ENCODE data around the gene PRAF2. TPM values are rescaled to one million over a fixed set of nuclear protein-coding genes. Genes with fewer than 3 reads are reported as not detected.
A peak's percentile ranks its signal among the peaks of the same experiment; 100 is the strongest.

PRAF2 gene
- total and polyA plus RNA-seq, 9 donors = 4.2 to 29.8 (median 22.3) TPM

DNA sequence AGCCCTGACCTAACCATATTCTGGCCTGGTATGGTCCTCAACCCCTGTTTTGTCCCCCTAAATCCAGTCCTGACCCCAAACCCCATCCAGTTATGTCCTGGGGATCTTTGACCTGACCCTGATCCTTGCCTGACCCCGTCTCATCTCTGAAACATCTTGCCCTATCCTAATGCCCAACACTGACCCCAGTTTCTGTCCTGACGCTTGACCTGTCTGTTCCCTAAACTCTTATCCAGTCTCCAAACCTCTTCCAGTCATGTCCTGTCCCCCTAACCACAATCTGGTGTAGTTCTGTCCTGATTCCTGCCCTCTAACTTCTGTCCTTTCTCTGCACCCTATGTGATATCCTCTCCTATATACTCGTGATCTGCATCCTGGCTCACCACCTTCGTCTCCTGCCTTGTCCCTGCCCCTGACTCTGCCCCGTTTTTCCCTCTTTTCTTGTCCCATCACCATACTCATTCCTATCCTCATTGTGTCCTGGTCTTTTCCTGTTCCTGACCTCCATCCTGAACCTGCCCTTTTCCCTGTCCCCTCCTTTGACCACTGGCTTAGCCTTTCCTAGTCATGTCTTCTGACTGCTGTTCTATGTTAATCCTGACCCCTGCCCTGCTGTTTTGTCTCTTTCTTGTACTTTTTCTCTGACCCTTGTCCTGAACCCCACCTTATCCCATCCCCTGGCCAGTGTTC, 19.6 kb downstream of the PRAF2 start:
- whole genome bisulfite sequencing (ENCODE audit: insufficient coverage) = 76% methylated on average over 5 of the region's 5 CpGs
- Histone ChIP-seq H3K27me3 (ENCODE audit: control insufficient read depth, insufficient read depth, low read length) (no peaks in the 10 kb centered on the region), H3K9me3 (replicated peaks; ENCODE audit: control insufficient read depth, low read depth, low read length) (no peaks in the 10 kb centered on the region), H3K4me3 (ENCODE audit: low read length) (peak overlapping the region; percentile 56), H3K36me3 (ENCODE audit: control insufficient read depth, insufficient read depth, low read length) (no peaks in the 10 kb centered on the region), H3K4me1 (ENCODE audit: control insufficient read depth, insufficient read depth, low read length) (peaks cover 3% of the 10 kb centered on the region), H3K27ac (ENCODE audit: low read length) (peak overlapping the region; percentile 44)
- DNase-seq = no peak

DNA sequence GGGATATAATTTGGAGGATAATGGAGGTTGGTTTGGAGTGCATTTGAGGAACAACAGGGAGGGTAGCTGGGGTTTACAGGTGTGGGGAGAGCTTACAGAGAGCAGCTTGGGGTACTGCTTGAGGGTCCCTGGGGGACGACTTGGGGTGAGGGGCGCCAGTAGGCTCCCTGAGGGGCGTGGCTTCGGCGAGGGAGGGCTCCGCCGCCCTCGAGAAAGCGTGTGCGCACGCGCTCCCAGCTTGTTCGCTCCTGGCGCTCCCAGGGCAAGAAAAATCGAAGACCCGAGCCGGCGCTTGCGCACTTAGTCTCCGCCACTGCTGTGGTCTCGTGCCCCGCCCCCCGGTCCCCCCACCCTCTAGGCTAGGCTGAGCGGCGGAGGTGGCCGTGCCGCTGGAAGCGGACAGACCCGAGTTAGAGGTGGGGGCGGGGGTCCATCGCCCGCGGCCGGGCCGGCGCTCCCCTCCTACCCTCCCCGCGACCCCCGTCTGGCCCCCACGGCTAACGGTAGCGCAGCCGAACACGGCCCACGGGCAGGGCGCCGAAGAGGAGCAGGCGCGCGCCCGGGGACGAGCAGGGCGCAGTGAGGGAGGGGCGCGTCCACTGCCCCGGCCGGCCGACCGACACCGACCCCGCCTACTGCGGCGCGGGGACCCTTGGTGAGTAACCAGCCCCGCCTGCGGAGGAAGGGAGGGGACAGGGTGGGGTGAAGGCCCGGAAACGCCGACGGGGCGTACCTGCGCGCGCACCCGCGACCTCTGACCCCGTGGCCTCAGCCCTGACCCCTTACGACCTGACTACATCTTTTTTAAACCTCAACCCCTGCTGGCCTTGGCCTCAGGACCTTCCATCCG, 20.4 kb downstream of the PRAF2 start:
- H3K27me3 ChIP-seq (ENCODE audit: control insufficient read depth, insufficient read depth, low read length) = no peaks in the 10 kb centered on the region
- H3K4me3 ChIP-seq (ENCODE audit: low read length) = peak overlapping the region; percentile 56
- H3K36me3 ChIP-seq (ENCODE audit: control insufficient read depth, insufficient read depth, low read length) = no peaks in the 10 kb centered on the region
- DNase-seq = peak; percentile 86
- H3K27ac ChIP-seq (ENCODE audit: low read length) = peak overlapping the region; percentile 44
- peaks cover 3% of the 10 kb centered on the region for H3K4me1 ChIP-seq (ENCODE audit: control insufficient read depth, insufficient read depth, low read length)
- WGBS (ENCODE audit: insufficient coverage) = 34% methylated on average over 59 of the region's 79 CpGs
- no peaks in the 10 kb centered on the region for H3K9me3 ChIP-seq (replicated peaks; ENCODE audit: control insufficient read depth, low read depth, low read length)

DNA sequence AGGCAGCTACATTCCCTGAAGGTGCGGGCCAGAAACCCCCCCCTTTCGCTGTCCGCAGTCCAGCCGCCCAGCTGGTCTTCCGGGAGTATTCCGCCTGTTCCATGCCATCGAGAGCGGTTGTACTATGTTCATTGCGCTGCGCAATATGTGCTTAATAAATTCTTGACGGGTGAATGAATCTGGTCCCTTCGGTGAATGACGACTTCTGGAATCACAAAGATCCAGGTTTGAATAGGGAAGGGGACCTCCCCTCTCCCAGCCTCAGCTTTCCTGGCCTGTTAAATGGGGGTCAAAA, 29.9 kb downstream of the PRAF2 start:
- Histone ChIP-seq H3K4me1 (ENCODE audit: control insufficient read depth, insufficient read depth, low read length) (peaks cover 26% of the 10 kb centered on the region), H3K27me3 (ENCODE audit: control insufficient read depth, insufficient read depth, low read length) (no peaks in the 10 kb centered on the region), H3K4me3 (ENCODE audit: low read length) (peak overlapping the region; percentile 25), H3K27ac (ENCODE audit: low read length) (peak overlapping the region; percentile 86), H3K9me3 (replicated peaks; ENCODE audit: control insufficient read depth, low read depth, low read length) (no peaks in the 10 kb centered on the region), H3K36me3 (ENCODE audit: control insufficient read depth, insufficient read depth, low read length) (peaks cover 9% of the 10 kb centered on the region)
- no peak for DNase-seq
- 37% methylated on average over 5 of the region's 13 CpGs for WGBS (ENCODE audit: insufficient coverage)

DNA sequence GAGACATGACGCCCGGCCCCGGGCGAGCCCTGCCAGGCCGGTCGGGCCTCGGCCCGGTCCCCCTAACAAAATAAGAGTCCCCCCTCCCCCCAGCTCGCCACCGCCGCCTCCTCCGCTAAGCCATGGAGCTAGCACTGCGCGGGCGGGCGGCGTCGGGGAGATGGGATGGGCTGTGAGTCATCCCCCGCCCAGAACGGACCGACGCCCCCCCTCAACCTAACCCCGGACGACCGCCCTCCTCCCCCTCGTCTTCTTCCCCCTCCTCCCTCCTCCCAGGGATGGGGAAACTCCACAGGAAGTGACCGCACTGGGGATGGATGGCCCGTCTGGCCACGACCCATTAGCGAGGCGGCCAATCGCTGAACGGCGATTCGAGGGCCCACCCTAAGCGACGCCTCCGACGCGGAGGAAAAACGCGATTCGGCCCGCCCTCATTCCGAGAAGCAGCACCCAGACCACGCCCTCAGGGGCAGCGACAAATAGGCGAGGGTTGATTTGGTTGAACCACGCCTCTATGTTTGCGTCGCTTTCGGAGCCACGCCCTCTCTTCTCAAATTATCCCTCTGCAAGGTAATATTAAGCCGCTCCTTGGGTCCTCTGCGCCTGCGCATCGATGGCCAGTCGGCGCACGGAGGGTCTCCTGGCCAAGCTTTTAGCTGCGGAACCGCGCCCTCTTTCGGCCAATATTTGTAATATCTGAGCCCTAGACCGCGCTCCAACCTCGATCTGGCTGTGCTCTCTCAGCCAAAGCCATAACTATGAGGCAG, 30.4 kb downstream of the PRAF2 start, which contains the start of gene TFE3:
Gene TFE3, minus strand, starts transcription at position 138 of the 767 bp plus-strand sequence. Its CDS starts 131 bp downstream, at position 7.
- Histone ChIP-seq H3K9me3 (replicated peaks; ENCODE audit: control insufficient read depth, low read depth, low read length) (no peaks in the 10 kb centered on the region), H3K4me3 (ENCODE audit: low read length) (peak within 1 kb of the TSS; percentile 80), H3K27me3 (ENCODE audit: control insufficient read depth, insufficient read depth, low read length) (no peaks in the 10 kb centered on the region), H3K36me3 (ENCODE audit: control insufficient read depth, insufficient read depth, low read length) (peaks cover 15% of the 10 kb centered on the region), H3K4me1 (ENCODE audit: control insufficient read depth, insufficient read depth, low read length) (peaks cover 26% of the 10 kb centered on the region), H3K27ac (ENCODE audit: low read length) (peak within 1 kb of the TSS; percentile 94)
- WGBS (ENCODE audit: insufficient coverage) = 33% methylated on average over 56 of the region's 67 CpGs
- peak; percentile 99 for DNase-seq

DNA sequence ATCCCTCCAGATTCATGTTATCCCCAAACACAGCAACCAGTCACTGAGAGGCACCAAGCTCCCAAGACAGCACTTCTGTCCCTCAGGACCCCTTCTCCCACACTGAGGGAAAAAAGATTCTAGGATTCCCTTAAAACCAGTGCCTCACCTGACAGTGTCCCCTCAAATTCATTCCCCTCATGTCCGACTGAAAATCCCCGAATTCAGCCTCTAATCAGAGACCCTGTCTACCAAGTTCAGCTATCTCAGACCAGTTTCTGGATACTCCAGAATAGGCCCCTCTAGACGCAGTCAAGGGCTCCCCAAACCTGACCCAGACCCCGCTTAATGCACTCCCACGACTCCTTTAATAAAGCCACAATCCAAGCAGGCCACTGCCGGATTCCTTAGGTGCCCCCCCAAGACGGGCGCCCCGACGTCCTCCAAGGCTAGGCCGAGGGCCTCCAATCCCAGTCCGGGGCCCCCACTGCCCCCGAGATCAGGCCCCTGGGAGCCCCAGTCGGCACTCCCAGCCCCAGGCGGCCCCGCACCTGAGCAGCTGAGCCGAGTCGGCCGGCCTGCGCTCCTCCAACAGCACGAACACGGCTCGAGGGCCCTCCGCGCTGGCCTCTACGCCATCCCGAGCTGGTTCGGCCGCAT, 31.1 kb downstream of the PRAF2 start:
- Histone ChIP-seq H3K4me1 (ENCODE audit: control insufficient read depth, insufficient read depth, low read length) (peaks cover 26% of the 10 kb centered on the region), H3K9me3 (replicated peaks; ENCODE audit: control insufficient read depth, low read depth, low read length) (no peaks in the 10 kb centered on the region), H3K27me3 (ENCODE audit: control insufficient read depth, insufficient read depth, low read length) (no peaks in the 10 kb centered on the region), H3K4me3 (ENCODE audit: low read length) (peak overlapping the region; percentile 80), H3K36me3 (ENCODE audit: control insufficient read depth, insufficient read depth, low read length) (peaks cover 22% of the 10 kb centered on the region), H3K27ac (ENCODE audit: low read length) (peak overlapping the region; percentile 94)
- DNase-seq = peak; percentile 34
- 34% methylated on average over 24 of the region's 29 CpGs for WGBS (ENCODE audit: insufficient coverage)

DNA sequence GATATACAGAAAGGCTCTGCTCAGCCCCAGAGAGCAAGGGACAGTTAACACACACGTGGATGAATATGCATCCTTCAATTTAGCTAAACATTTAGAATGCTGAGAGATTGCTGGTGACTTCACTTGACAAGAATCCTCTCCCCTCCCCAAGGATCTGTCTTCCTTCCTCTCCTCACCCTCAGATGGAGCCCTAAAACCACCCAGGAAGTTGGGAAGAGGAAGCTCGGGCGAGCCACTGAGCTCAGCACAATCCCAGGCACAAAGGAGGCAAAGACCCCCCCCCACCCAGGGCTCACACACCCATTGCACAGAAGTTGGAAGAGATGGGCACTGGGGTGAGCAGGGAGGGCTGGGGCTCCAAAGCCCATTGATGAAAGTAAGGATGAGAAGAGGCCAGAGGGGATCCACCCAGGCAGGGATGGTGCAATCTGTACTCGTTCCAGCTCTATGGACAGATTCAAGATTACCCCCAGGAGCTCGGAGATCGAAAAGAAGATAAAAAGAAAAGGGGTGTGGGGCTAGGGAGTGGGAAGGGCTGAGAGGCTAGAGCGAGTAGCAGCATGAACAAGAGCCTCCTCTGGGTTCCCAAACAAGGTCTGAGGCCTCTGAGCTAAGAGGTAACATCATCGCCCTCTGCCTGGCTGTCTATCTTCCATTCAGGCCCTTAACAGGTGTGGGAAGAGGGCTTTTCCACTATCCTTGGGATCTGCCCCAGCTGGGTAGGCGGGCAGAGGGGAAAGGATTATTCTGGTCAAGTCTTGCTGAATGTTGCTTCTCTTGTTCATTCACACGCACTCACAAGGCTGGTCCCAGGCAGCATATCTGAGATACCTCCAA, 31.8 kb downstream of the PRAF2 start:
- no peaks in the 10 kb centered on the region for H3K9me3 ChIP-seq (replicated peaks; ENCODE audit: control insufficient read depth, low read depth, low read length)
- peak overlapping the region; percentile 80 for H3K4me3 ChIP-seq (ENCODE audit: low read length)
- WGBS (ENCODE audit: insufficient coverage) = 15% methylated on average over 3 of the region's 10 CpGs
- DNase-seq = peak; percentile 71
- H3K36me3 ChIP-seq (ENCODE audit: control insufficient read depth, insufficient read depth, low read length) = peaks cover 24% of the 10 kb centered on the region
- H3K4me1 ChIP-seq (ENCODE audit: control insufficient read depth, insufficient read depth, low read length) = peaks cover 26% of the 10 kb centered on the region
- H3K27ac ChIP-seq (ENCODE audit: low read length) = peak overlapping the region; percentile 94
- no peaks in the 10 kb centered on the region for H3K27me3 ChIP-seq (ENCODE audit: control insufficient read depth, insufficient read depth, low read length)

DNA sequence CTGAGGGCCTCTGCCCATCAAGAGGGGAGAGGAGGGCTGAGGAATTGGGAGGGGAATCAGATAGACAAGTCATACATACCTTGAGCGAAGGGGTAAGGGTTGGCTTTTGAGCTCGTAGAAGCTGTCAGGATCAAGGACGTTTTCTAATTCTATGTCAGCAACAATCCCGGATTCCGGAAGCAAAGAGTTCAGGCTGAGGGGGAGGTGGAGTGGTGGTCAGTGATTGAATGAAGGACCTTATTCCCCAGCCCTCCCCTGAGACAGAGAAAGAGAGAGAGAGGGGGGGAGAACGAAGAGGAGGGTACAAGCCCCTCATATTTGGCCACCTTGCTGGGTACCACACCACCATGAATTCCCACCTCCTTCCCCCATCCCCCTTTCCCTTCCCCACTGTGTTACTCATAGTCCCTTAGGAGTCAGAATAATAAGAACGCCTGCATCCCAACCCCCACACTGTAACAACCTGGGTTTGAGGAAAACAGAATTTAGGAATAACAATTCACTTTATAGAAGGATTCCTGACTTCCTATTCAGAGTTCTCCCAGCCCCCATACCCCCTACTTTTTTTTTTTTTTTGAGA, 33.3 kb downstream of the PRAF2 start:
- DNase-seq = no peak
- Histone ChIP-seq H3K27me3 (ENCODE audit: control insufficient read depth, insufficient read depth, low read length) (no peaks in the 10 kb centered on the region), H3K4me1 (ENCODE audit: control insufficient read depth, insufficient read depth, low read length) (peaks cover 26% of the 10 kb centered on the region), H3K36me3 (ENCODE audit: control insufficient read depth, insufficient read depth, low read length) (peaks cover 28% of the 10 kb centered on the region), H3K9me3 (replicated peaks; ENCODE audit: control insufficient read depth, low read depth, low read length) (no peaks in the 10 kb centered on the region), H3K27ac (ENCODE audit: low read length) (peak overlapping the region; percentile 44), H3K4me3 (ENCODE audit: low read length) (no peak overlapping the region)
- WGBS (ENCODE audit: insufficient coverage) = 0% methylated on average over 1 of the region's 7 CpGs

DNA sequence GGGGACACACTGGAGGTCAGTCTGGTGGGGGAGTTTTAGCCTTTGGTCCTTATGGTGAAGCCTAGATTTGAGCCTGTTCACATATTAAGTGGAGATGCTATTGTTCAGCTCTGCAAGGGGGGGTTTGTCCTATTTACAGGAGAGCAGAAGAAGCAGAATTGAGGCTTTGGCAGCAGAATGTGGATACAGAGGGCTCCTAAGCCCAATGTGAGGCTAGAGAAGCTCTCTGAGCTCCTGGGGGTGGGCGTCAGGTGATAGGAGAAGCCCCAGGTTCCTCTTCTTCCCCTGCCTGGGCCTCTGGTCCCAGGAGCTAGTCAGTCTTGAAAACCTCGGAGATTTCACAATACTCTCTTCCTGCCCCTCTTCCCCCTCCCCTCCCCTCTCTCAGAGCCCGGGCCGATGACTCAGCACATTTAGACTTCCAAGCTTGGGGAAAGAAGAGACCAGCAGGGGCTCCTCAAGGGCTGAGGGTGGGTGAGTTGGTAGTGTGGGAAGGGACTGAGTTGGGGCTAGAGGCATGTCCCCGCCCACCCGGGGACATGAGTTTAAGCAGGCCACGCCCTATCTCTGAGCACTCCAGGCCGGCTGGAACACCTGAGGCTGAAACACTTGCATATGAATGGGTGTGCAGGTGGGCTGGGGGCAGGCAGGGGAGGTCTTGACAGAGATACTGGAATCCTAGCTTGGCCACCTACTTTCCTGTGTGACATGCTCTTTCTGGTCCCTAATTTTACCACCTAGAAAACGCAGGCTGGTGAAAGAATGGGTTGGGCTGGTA, 34.0 kb downstream of the PRAF2 start:
- no peak overlapping the region for H3K4me3 ChIP-seq (ENCODE audit: low read length)
- H3K9me3 ChIP-seq (replicated peaks; ENCODE audit: control insufficient read depth, low read depth, low read length) = no peaks in the 10 kb centered on the region
- H3K27ac ChIP-seq (ENCODE audit: low read length) = peak overlapping the region; percentile 44
- no peaks in the 10 kb centered on the region for H3K27me3 ChIP-seq (ENCODE audit: control insufficient read depth, insufficient read depth, low read length)
- peaks cover 26% of the 10 kb centered on the region for H3K4me1 ChIP-seq (ENCODE audit: control insufficient read depth, insufficient read depth, low read length)
- DNase-seq = peak; percentile 83
- H3K36me3 ChIP-seq (ENCODE audit: control insufficient read depth, insufficient read depth, low read length) = peaks cover 28% of the 10 kb centered on the region
- 41% methylated on average over 3 of the region's 9 CpGs for WGBS (ENCODE audit: insufficient coverage)

All from muscle of leg (tissue), 11 donors.